ENCODE measurements around the gene IKBIP.
"Not testable (repeated sequence)": the region's sequence is repeated elsewhere in the genome, so short reads cannot be mapped to it uniquely, and the experiment has no call there.

Gene IKBIP

DNA sequence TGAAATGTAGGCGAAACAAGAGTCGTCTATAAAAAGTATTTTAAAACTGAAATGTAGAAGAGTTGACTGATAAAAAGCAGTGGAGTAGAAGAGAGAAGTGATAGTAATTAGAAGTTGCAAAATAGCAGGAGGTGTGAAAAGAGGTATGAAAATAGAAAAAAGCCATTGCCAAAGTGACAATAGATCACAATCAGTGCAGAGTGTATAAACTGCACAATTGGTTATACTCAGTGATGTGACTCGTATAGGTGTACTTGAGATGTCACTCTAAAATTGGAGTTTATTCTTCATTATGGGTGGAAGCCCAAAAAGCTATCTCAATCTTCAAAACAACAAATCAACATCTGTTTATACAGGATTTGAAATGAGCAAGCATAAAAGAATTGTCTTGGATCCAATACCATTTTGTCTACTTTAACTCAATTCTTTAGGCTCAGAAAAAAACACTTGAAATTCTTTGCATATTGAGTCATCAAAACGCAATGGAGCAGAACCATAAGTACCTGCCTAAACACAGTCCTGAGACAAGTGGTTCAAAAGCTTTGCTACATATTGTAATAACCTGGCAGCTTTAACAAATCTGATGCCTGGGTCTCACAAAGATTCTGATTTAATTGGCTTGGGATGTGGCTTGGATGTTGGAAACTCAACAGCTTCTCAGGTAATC, 8.8 kb downstream of the IKBIP start:
- DNase-seq = no peak

- no peak for DNase-seq
These were observed 25.6 kb downstream of the IKBIP start for GRCh38 chr12:98618952-98619351.

GRCh38 chr12:98612696-98613334, 31.8 kb downstream of the IKBIP start:
- DNase-seq = no peak

GRCh38 chr12:98610596-98610995, 34.0 kb downstream of the IKBIP start:
- no peak for DNase-seq

DNA sequence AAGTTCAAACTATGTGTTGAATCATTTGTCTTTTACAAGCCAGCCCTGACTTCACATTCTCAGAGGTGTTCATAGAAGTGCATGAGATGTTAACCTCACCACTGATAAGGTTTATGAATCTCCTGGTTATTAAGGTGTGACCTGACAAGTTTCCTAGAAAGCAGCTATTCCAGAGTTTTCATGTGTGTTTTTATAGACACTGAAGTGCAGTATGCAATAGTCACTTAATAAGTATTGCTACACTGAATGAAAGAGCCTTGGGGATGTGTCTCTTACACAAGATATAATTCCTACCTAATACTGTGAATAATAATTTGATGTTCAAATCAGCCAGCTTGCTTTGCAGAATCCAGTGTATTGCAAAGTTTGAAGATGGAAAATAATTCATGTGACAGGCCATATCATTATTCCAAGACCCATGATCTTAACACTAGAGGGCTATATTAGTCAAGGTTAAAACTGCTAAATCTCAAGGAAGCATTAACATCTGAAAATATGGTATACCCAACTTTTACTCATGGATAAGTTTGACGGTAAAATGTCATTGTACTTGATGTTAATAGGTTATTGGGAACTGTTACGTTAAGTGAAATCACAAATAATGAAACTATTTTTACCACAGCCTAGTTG, 38.1 kb downstream of the IKBIP start:
- DNase-seq = no peak

DNA sequence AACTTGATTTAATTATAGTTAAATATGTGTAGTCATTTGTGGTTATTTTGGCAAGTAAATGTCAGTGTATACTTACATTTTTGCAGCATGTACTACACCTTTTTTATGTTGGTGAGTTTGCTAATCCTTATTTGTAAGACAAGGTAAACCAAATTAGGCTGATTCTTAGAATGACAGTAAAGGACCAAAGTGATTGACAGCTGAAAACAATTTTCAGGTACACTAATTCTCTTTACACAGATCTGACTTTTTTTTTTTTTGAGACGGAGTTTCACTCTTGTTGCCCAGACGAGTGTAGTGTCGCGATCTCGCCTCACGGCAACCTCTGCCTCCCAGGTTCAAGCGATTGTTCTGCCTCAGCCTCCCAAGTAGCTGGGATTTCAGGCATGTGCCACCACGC, 42.7 kb downstream of the IKBIP start:
- no peak for DNase-seq

- not testable (repeated sequence) for DNase-seq
These were observed 47.3 kb downstream of the IKBIP start for GRCh38 chr12:98597313-98597712.

DNA sequence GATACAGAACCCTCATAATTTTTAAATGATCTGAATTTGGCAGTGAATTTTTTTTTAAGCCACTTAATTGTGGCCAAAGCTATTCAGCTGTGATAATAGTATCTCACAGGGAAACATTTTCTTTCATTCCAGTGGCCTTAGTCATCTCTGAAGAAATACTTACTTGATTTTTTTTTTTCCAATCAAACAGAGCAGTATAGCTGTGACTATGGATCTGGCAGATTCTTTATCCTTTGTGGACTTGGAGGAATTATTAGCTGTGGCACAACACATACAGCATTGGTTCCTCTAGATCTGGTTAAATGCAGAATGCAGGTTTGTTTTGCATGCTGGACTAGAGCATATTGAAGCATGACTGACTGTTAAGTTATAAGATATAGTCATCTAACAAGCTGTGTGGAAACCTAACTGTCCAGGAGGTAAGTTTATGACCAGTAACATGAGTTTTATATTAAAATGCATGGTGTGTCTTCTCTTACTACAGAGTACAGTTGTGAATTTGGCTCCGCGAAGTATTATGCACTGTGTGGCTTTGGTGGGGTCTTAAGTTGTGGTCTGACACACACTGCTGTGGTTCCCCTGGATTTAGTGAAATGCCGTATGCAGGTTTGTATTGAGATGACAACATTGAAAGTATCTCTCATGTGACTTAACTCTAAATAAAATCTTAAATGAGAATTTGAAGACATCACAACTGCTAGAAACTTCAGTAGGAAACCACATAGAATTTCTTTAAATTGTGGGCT, 49.2 kb downstream of the IKBIP start:
- DNase-seq = no peak

DNA sequence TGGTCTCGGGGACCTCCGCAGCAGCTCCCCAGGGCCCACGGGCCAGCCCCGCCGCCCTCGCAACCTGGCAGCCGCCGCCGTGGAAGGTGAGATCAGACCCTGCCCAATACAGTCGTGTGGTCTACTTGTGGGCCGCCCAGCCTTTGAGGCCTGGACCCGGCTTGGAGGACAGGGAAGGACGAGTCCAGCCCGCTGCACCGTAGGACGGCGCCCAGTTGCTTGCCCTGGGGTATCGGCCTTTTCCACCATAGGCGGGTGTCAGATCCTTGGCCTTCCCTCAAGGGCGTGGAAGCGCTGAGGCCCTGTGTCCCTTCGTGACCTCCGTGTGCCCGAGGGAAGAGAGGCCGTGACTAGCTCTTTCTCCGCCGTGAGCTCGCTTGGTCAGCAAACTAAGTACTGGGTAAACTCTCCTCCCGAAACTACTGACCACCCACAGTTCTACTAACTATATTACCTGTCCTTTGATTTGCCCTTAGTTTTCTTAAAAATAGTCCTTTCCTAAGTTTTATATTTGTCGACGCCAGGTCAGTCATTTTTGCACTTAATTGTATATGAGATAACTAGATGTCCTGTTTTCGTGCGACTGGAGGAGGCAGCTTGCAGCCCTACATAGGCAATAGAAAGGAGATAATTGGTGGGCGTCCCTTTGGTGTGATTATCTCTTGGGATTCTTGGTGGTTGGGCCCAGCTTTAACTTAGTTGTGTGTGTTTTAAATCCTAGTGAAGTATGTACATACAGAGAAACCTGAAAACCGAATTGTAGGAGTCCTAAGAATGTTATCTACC, 50.3 kb downstream of the IKBIP start:
- DNase-seq = peak; percentile 17 to 43

- DNase-seq = peak; percentile 96 to 98
These were observed 51.1 kb downstream of the IKBIP start, which contains the start of gene SLC25A3 for GRCh38 chr12:98593351-98594049. SLC25A3 (plus strand) TSS chr12:98593686; CDS start chr12:98593979, 293 bp downstream.

DNA sequence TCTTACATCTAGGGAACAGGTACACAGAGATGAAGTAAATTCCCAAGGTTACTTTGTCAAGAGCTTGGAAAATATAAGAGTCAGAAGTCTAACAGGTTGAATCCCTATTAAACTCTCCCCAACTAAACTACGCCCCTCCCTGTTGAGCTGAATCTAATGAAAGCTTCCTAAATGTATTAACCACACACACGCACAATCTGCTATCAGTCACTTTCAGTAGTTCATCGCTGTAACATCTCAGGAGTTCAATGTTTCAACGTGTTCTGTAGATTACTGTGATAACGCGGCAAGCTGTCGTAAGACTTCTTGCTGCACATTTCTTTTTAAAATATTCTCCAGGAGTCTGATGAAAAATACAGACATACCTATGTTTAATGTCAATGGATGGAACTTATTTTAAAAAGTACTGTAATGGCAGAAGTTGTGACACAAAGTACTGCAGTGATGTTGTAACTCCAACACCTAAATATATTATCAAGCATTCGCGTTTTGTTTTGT, 51.7 kb downstream of the IKBIP start:
- no peak for DNase-seq

GRCh38 chr12:98591209-98591608, 53.4 kb downstream of the IKBIP start:
- no peak for DNase-seq

- no peak for DNase-seq
These were observed 57.5 kb downstream of the IKBIP start for GRCh38 chr12:98587084-98587483.

GRCh38 chr12:98582093-98582492, 62.5 kb downstream of the IKBIP start:
- no peak for DNase-seq

GRCh38 chr12:98581101-98581500, 63.5 kb downstream of the IKBIP start:
- DNase-seq = no peak

GRCh38 chr12:98580695-98581094, 63.9 kb downstream of the IKBIP start:
- DNase-seq = no peak

GRCh38 chr12:98579835-98580234, 64.8 kb downstream of the IKBIP start:
- DNase-seq = no peak

- DNase-seq = no peak
These were observed 65.2 kb downstream of the IKBIP start for GRCh38 chr12:98579347-98579746.

GRCh38 chr12:98578821-98579220, 65.8 kb downstream of the IKBIP start:
- DNase-seq = no peak

DNA sequence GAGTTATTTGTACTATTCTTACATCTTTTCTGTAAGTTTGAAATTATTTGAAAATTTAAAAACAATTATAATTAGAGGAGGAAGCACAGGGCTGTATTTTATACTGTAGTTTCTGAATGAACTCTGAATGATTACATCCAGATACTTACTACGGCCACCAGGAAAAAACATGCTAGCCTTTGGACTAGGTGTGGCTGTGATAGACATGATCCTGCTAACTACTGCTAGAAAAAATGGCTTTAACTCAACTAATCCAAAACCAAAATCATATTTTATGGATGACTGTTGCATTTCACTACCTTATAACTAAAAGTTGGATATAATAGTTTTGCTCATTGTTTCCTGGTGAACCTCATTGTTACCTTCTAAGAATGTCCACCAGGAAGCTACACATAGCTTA, 66.2 kb downstream of the IKBIP start:
- DNase-seq = no peak

DNA sequence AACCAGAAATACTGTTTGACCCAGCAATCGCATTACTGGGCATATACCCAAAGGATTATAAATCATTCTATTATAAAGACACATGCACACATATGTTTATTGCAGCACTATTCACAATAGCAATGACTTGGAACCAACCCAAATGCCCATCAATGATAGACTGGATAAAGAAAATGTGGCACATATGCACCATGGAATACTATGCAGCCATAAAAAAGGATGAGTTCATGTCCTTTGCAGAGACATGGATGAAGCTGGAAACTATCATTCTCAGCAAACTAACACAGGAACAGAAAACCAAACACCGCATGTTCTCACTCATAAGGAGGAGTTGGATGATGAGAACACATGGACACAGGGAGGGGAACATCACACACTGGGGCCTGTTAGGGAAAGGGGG, 67.8 kb downstream of the IKBIP start:
- DNase-seq = not testable (repeated sequence)

GRCh38 chr12:98575013-98575412, 69.6 kb downstream of the IKBIP start:
- DNase-seq = no peak
